Ovary (tissue), 3 donors: ENCODE data around the gene ADH4.

Experiments
- CTCF ChIP-seq, 3 donors: fragments of 450-650 bp in 2 of 3; fragments of 200-600 bp in 1 of 3; IDR thresholded peaks; one replicate each; pipeline versions ENCODE4 v1.5.1 to v1.8.0; 2016 to 2022; ENCODE audit warnings: antibody characterized with exemption in 3 of 3, mild to moderate bottlenecking in 1 of 3
- EP300 ChIP-seq: sonication (generic); formaldehyde crosslinking; IDR thresholded peaks from one replicate; pipeline ENCODE4 v1.6.1; 2017; ENCODE audit warnings: antibody characterized with exemption
- POLR2A ChIP-seq: fragments of 450-650 bp; IDR thresholded peaks from one replicate; pipeline ENCODE4 v1.6.1; 2017; ENCODE audit warnings: antibody characterized with exemption, mild to moderate bottlenecking, moderate library complexity
- donor health status: DM: no; HTN: no; CAD: no.

GRCh38 chr4:99100876-99101275 lies 43.2 kb downstream of the ADH4 start:
- TF ChIP-seq POLR2A (no peak), CTCF (IDR thresholded peaks at IDR 0.05) (no peak), EP300 (no peak)
